ENCODE measurements around the gene HNRNPD. TPM values are rescaled to one million over a fixed set of nuclear protein-coding genes. Genes with fewer than 3 reads are reported as not detected.

Gene HNRNPD
- total and polyA plus RNA-seq, 4 donors: 29.9 to 53.9 (median 46.2) TPM

DNA sequence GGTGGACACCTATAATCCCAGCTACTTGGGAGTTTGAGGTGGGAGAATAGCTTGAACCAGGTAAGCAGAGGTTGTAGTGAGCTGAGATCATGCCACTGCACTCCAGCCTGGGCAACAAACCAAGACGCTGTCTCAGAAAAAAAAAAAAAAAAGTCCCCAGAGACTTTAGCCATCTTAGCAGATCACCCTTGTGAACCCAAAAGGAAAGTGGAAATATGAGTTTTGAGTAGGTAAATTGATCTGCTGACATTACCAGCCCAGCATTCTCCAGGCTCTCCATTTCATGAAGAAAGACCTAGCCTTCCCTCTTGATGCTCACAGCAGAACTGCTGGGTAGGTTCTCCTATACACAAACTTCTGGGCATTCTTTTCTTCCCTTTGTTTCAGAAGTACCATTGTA, 24.5 kb upstream of the HNRNPD start:
- no peak for DNase-seq (ENCODE audit: low spot score)
- Histone ChIP-seq H3K36me3 (ENCODE audit: control insufficient read depth in 4 of 4, insufficient read depth in 3 of 4, low read depth in 1 of 4, low read length in 3 of 4) (no peaks in the 10 kb centered on the region), H3K4me3 (ENCODE audit: low read depth in 1 of 3, low read length in 3 of 3) (no peak overlapping the region), H3K4me1 (ENCODE audit: control insufficient read depth in 4 of 4, insufficient read depth in 4 of 4, low read length in 3 of 4) (no peaks in the 10 kb centered on the region), H3K27ac (ENCODE audit: low read depth in 1 of 2, low read length in 2 of 2) (no peak overlapping the region), H3K9ac (ENCODE audit: low read depth in 1 of 2, low read length in 2 of 2) (no peak overlapping the region), H3K27me3 (ENCODE audit: control insufficient read depth in 4 of 4, insufficient read depth in 4 of 4, low read length in 3 of 4) (no peaks in the 10 kb centered on the region), H3K9me3 (ENCODE audit: control insufficient read depth in 4 of 4, low read length in 3 of 4) (no peaks in the 10 kb centered on the region)
- 94% methylated on average over 1 of the region's 1 CpG for WGBS
- TF ChIP-seq FOXA2 (IDR thresholded peaks at IDR 0.05) (no peak), NR2F2 (IDR thresholded peaks at IDR 0.05) (no peak), GABPA (IDR thresholded peaks at IDR 0.05 in 1 of 2, conservative IDR thresholded peaks at IDR 0.05 in 1 of 2) (no peak), RXRA (IDR thresholded peaks at IDR 0.05) (no peak), JUND (IDR thresholded peaks at IDR 0.05) (no peak), EGR1 (IDR thresholded peaks at IDR 0.05; ENCODE audit: low read depth in 2 of 2) (no peak), FOXA1 (IDR thresholded peaks at IDR 0.05) (no peak), YY1 (IDR thresholded peaks at IDR 0.05) (no peak), TAF1 (conservative IDR thresholded peaks at IDR 0.05) (no peak), SP1 (IDR thresholded peaks at IDR 0.05) (no peak)
- TF ChIP-seq, protein P1, sequence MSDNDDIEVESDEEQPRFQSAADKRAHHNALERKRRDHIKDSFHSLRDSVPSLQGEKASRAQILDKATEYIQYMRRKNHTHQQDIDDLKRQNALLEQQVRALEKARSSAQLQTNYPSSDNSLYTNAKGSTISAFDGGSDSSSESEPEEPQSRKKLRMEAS (IDR thresholded peaks at IDR 0.05): no peak
- TF ChIP-seq, protein P2, sequence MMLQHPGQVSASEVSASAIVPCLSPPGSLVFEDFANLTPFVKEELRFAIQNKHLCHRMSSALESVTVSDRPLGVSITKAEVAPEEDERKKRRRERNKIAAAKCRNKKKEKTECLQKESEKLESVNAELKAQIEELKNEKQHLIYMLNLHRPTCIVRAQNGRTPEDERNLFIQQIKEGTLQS (IDR thresholded peaks at IDR 0.05): no peak
- TF ChIP-seq, protein P3, sequence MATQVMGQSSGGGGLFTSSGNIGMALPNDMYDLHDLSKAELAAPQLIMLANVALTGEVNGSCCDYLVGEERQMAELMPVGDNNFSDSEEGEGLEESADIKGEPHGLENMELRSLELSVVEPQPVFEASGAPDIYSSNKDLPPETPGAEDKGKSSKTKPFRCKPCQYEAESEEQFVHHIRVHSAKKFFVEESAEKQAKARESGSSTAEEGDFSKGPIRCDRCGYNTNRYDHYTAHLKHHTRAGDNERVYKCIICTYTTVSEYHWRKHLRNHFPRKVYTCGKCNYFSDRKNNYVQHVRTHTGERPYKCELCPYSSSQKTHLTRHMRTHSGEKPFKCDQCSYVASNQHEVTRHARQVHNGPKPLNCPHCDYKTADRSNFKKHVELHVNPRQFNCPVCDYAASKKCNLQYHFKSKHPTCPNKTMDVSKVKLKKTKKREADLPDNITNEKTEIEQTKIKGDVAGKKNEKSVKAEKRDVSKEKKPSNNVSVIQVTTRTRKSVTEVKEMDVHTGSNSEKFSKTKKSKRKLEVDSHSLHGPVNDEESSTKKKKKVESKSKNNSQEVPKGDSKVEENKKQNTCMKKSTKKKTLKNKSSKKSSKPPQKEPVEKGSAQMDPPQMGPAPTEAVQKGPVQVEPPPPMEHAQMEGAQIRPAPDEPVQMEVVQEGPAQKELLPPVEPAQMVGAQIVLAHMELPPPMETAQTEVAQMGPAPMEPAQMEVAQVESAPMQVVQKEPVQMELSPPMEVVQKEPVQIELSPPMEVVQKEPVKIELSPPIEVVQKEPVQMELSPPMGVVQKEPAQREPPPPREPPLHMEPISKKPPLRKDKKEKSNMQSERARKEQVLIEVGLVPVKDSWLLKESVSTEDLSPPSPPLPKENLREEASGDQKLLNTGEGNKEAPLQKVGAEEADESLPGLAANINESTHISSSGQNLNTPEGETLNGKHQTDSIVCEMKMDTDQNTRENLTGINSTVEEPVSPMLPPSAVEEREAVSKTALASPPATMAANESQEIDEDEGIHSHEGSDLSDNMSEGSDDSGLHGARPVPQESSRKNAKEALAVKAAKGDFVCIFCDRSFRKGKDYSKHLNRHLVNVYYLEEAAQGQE (IDR thresholded peaks at IDR 0.05): no peak
- TF ChIP-seq, protein P4, sequence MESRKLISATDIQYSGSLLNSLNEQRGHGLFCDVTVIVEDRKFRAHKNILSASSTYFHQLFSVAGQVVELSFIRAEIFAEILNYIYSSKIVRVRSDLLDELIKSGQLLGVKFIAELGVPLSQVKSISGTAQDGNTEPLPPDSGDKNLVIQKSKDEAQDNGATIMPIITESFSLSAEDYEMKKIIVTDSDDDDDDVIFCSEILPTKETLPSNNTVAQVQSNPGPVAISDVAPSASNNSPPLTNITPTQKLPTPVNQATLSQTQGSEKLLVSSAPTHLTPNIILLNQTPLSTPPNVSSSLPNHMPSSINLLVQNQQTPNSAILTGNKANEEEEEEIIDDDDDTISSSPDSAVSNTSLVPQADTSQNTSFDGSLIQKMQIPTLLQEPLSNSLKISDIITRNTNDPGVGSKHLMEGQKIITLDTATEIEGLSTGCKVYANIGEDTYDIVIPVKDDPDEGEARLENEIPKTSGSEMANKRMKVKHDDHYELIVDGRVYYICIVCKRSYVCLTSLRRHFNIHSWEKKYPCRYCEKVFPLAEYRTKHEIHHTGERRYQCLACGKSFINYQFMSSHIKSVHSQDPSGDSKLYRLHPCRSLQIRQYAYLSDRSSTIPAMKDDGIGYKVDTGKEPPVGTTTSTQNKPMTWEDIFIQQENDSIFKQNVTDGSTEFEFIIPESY (IDR thresholded peaks at IDR 0.05): no peak

DNA sequence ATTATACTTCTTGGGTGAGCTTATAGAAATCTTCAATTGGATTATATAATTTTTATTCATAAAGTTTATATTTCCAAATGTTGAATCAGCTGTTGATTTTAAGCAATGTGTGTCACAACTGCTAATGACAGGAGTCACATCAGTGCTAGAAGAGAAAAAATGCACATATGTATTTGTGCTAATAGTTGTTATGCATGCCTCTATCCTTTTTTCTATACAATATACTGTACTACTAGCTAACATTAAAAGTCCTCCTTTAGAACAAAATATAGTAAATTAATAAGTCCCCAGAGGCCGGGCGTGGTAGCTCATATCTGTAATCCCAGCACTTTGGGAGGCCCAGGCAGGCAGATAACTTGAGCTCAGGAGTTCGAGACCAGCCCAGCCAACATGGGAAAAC, 23.7 kb upstream of the HNRNPD start:
- Histone ChIP-seq H3K4me1 (ENCODE audit: control insufficient read depth in 4 of 4, insufficient read depth in 4 of 4, low read length in 3 of 4) (no peaks in the 10 kb centered on the region), H3K9ac (ENCODE audit: low read depth in 1 of 2, low read length in 2 of 2) (no peak overlapping the region), H3K9me3 (ENCODE audit: control insufficient read depth in 4 of 4, low read length in 3 of 4) (no peaks in the 10 kb centered on the region), H3K27me3 (ENCODE audit: control insufficient read depth in 4 of 4, insufficient read depth in 4 of 4, low read length in 3 of 4) (no peaks in the 10 kb centered on the region), H3K27ac (ENCODE audit: low read depth in 1 of 2, low read length in 2 of 2) (no peak overlapping the region), H3K4me3 (ENCODE audit: low read depth in 1 of 3, low read length in 3 of 3) (no peak overlapping the region), H3K36me3 (ENCODE audit: control insufficient read depth in 4 of 4, insufficient read depth in 3 of 4, low read depth in 1 of 4, low read length in 3 of 4) (no peaks in the 10 kb centered on the region)
- WGBS: 94% methylated on average over 3 of the region's 3 CpGs
- DNase-seq (ENCODE audit: low spot score): no peak
- TF ChIP-seq GABPA (IDR thresholded peaks at IDR 0.05 in 1 of 2, conservative IDR thresholded peaks at IDR 0.05 in 1 of 2): no peak
- no peak for TF ChIP-seq RAD21 (IDR thresholded peaks at IDR 0.05)
- TF ChIP-seq TAF1 (conservative IDR thresholded peaks at IDR 0.05): no peak
- TF ChIP-seq, protein P3 (IDR thresholded peaks at IDR 0.05): no peak
- TF ChIP-seq HNF4G (IDR thresholded peaks at IDR 0.05): no peak
- no peak for TF ChIP-seq RXRA (IDR thresholded peaks at IDR 0.05)
- TF ChIP-seq, protein P1 (IDR thresholded peaks at IDR 0.05): no peak
- no peak for TF ChIP-seq YY1 (IDR thresholded peaks at IDR 0.05)
- TF ChIP-seq SP1 (IDR thresholded peaks at IDR 0.05): no peak
- TF ChIP-seq EGR1 (IDR thresholded peaks at IDR 0.05; ENCODE audit: low read depth in 2 of 2): no peak
- TF ChIP-seq, protein P4 (IDR thresholded peaks at IDR 0.05): no peak
- TF ChIP-seq HNF4A (conservative IDR thresholded peaks at IDR 0.05): no peak
- no peak for TF ChIP-seq FOXA1 (IDR thresholded peaks at IDR 0.05)
- no peak for TF ChIP-seq JUND (IDR thresholded peaks at IDR 0.05)
- TF ChIP-seq, protein P2 (IDR thresholded peaks at IDR 0.05): no peak
- no peak for TF ChIP-seq FOXA2 (IDR thresholded peaks at IDR 0.05)

All from liver (tissue), 9 donors.